DMS53 treated with DMSO at 0.1 percent for 48 hours (cell line): ENCODE data around the gene CTIF.
"Not testable (repeated sequence)": the region's sequence is repeated elsewhere in the genome, so short reads cannot be mapped to it uniquely, and the experiment has no call there.

Source experiments
- DNase-seq: peaks from one replicate; lab custom pipeline; 2025; ENCODE audit not compliant: unreplicated experiment; lab: John Stamatoyannopoulos, UW

Gene CTIF

GRCh38 chr18:48811977-48812451, 273.2 kb downstream of the CTIF start:
- DNase-seq: not testable (repeated sequence)

GRCh38 chr18:48813321-48813720, 274.5 kb downstream of the CTIF start:
- no peak for DNase-seq

- no peak for DNase-seq
These were observed 275.1 kb downstream of the CTIF start for GRCh38 chr18:48813833-48814489.

- DNase-seq: no peak
These were observed 275.8 kb downstream of the CTIF start for GRCh38 chr18:48814490-48815178.

- no peak for DNase-seq
These were observed 276.3 kb downstream of the CTIF start for GRCh38 chr18:48815179-48815515.

GRCh38 chr18:48815581-48816324, 276.9 kb downstream of the CTIF start:
- no peak for DNase-seq

- no peak for DNase-seq
These were observed 277.7 kb downstream of the CTIF start for GRCh38 chr18:48816554-48816953.

GRCh38 chr18:48817021-48817461, 278.2 kb downstream of the CTIF start:
- no peak for DNase-seq

GRCh38 chr18:48818329-48819254, 279.8 kb downstream of the CTIF start:
- DNase-seq: no peak

GRCh38 chr18:48819276-48819675, 280.4 kb downstream of the CTIF start:
- DNase-seq: no peak

GRCh38 chr18:48819781-48820482, 281.1 kb downstream of the CTIF start:
- no peak for DNase-seq

GRCh38 chr18:48820483-48821250, 281.8 kb downstream of the CTIF start:
- DNase-seq: no peak

- DNase-seq: no peak
These were observed 282.4 kb downstream of the CTIF start for GRCh38 chr18:48821251-48821590.

GRCh38 chr18:48821845-48822244, 283.0 kb downstream of the CTIF start:
- DNase-seq: no peak

- DNase-seq: no peak
These were observed 285.6 kb downstream of the CTIF start for GRCh38 chr18:48824231-48824970.

GRCh38 chr18:48825101-48825745, 286.4 kb downstream of the CTIF start:
- DNase-seq: no peak

- no peak for DNase-seq
These were observed 287.4 kb downstream of the CTIF start for GRCh38 chr18:48826271-48826670.

GRCh38 chr18:48826806-48827205, 288.0 kb downstream of the CTIF start:
- DNase-seq: no peak
